ENCODE measurements around the gene SNX14.
A peak's percentile ranks its signal among the peaks of the same experiment; 100 is the strongest.

DNA sequence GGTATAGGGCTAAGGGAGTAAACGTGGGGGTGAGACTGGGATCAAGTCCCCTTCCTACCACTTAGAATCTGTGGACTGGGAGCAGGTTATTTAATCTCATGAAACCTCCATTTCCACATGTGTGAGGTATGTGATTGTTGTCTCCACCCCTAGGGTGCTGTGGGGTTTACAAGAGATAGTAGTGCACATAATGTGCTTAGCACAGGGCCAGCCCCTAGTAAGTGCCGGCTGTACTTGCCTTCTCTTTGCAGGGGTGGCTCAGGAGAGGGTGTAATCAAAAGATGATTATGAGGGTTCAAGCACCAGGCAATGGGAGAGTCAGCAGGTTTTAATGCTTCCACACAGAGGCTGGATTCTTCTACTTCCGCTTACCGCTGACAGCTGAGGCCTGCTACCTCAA is 136.9 kb downstream of the SNX14 start:
- TF ChIP-seq, protein P1, sequence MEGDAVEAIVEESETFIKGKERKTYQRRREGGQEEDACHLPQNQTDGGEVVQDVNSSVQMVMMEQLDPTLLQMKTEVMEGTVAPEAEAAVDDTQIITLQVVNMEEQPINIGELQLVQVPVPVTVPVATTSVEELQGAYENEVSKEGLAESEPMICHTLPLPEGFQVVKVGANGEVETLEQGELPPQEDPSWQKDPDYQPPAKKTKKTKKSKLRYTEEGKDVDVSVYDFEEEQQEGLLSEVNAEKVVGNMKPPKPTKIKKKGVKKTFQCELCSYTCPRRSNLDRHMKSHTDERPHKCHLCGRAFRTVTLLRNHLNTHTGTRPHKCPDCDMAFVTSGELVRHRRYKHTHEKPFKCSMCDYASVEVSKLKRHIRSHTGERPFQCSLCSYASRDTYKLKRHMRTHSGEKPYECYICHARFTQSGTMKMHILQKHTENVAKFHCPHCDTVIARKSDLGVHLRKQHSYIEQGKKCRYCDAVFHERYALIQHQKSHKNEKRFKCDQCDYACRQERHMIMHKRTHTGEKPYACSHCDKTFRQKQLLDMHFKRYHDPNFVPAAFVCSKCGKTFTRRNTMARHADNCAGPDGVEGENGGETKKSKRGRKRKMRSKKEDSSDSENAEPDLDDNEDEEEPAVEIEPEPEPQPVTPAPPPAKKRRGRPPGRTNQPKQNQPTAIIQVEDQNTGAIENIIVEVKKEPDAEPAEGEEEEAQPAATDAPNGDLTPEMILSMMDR (IDR thresholded peaks at IDR 0.05) = no peak
- TF ChIP-seq REST (IDR thresholded peaks at IDR 0.05; ENCODE audit: insufficient read depth in 1 of 2, low read depth in 2 of 2, low read length in 1 of 2) (no peak), POLR2AphosphoS5 (IDR thresholded peaks at IDR 0.05; ENCODE audit: low read depth, low read length) (0 out of 2 replicates have a peak, but pooled peaks have one; percentile 23)

Data from Panc1 (cell line).